Measurements from ENCODE around the gene ARHGDIA.

Gene ARHGDIA

GRCh38 chr17:81905993-81906392 lies 34.9 kb upstream of the ARHGDIA start:
- no peak for FAIRE-seq

- FAIRE-seq = no peak
These were observed 34.3 kb upstream of the ARHGDIA start for GRCh38 chr17:81905424-81905875.

- FAIRE-seq = no peak
These were observed 33.7 kb upstream of the ARHGDIA start for GRCh38 chr17:81904600-81905423.

GRCh38 chr17:81903896-81904599 lies 32.9 kb upstream of the ARHGDIA start:
- FAIRE-seq = no peak

GRCh38 chr17:81903415-81903831 lies 32.3 kb upstream of the ARHGDIA start:
- no peak for FAIRE-seq

GRCh38 chr17:81902653-81903414 lies 31.7 kb upstream of the ARHGDIA start:
- no peak for FAIRE-seq

GRCh38 chr17:81902023-81902652 lies 31.0 kb upstream of the ARHGDIA start, which contains the start of gene NPB:
TSS of gene NPB (plus strand) at chr17:81902238. CDS start at chr17:81902278, 40 bp downstream.
- no peak for FAIRE-seq

GRCh38 chr17:81901167-81902022 lies 30.3 kb upstream of the ARHGDIA start:
- FAIRE-seq = no peak

GRCh38 chr17:81900181-81900820 lies 29.2 kb upstream of the ARHGDIA start:
- no peak for FAIRE-seq

- no peak for FAIRE-seq
These were observed 28.5 kb upstream of the ARHGDIA start for GRCh38 chr17:81899514-81900166.

- FAIRE-seq = no peak
These were observed 27.7 kb upstream of the ARHGDIA start for GRCh38 chr17:81898885-81899284.

- peak; percentile 98 for FAIRE-seq
These were observed 27.1 kb upstream of the ARHGDIA start for GRCh38 chr17:81898029-81898866.

GRCh38 chr17:81895400-81895799 lies 24.3 kb upstream of the ARHGDIA start:
- FAIRE-seq = no peak

GRCh38 chr17:81891303-81891552 lies 20.1 kb upstream of the ARHGDIA start:
- no peak for FAIRE-seq

- no peak for FAIRE-seq
These were observed 19.5 kb upstream of the ARHGDIA start for GRCh38 chr17:81890447-81891302.

- no peak for FAIRE-seq
These were observed 18.5 kb upstream of the ARHGDIA start for GRCh38 chr17:81889602-81890001.

- FAIRE-seq = no peak
These were observed 18.0 kb upstream of the ARHGDIA start for GRCh38 chr17:81888988-81889595.

All from G401.6 (cell line).